HG03558 (cell line): ENCODE measurements around the gene KMO.

Experiments
- ATAC-seq: cut with Tn5 transposase; IDR thresholded peaks from one replicate; pipeline ENCODE4 v1.9.1; 2021; ENCODE audit warnings: moderate number of reproducible peaks; ENCODE audit not compliant: unreplicated experiment; ENCODE audit errors: extremely low read depth

KMO gene

DNA sequence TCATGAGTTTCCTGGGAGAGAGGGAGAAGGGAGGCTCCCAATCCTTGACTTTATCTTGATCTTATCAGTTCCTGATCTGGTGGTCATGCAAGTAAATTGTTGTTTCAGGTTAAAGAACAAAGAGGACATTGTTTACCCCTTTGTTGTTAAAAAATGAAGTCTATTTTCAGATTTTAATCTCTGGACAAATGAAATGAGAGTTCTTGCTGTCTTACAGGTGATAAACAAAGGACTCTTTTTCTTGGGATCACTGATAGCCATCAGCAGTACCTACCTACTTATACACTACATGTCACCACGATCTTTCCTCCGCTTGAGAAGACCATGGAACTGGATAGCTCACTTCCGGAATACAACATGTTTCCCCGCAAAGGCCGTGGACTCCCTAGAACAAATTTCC is 59.6 kb downstream of the KMO start:
- ATAC-seq, result no peak

DNA sequence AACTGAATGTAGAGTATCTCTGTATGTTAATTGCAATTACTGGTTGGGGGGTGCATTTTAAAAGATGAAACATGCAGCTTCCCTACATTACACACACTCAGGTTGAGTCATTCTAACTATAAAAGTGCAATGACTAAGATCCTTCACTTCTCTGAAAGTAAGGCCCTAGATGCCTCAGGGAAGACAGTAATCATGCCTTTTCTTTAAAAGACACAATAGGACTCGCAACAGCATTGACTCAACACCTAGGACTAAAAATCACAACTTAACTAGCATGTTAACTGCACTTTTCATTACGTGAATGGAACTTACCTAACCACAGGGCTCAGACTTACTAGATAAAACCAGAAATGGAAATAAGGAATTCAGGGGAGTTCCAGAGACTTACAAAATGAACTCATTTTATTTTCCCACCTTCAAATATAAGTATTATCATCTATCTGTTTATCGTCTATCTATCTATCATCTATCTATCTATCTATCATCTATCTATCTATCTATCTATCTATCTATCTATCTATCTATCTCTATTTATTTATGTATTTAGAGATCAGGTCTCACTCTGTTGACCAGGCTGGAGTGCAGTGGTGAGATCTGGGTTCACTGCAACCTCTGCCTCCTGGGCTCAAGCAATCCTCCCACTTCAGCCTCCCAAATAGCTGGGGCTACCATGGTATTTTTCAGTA is 60.2 kb downstream of the KMO start:
- ATAC-seq, result peak; percentile 69

DNA sequence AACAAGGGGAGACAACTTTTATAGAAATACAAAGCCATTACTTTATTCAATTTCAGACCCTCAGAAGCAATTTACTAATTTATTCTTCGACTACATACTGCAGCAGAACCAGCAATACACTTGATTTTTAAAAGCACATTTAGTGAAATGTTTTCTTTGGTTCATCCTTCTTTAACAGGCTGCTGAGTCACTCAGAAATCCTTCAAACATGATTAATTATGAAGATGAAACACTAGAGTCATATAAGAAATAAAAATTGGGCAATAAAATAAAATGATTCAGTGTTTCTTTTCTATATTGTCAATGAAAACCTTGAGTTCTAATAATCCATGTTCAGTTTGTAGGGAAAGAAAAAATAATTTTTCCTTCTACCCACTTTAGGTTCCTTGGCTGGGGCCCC is 61.0 kb downstream of the KMO start:
- no peak for ATAC-seq

DNA sequence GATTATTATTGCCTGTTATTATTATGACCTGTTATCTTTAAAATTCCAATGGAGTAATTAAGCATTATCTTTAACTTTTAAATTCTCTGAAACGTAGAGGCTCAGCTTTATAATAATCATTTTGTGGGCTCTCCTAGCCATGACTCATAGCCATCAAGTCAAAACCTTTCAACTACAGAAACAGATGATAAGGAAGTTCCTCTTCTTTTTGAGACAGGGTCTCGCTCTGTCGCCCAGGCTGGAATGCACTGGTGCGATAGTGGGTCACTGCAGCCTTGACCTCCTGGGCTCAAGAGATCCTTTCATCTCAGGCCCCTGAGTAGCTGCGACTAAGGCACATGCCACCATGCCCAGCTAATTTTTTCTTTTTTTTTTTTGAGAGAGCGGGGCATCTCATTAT is 64.5 kb downstream of the KMO start:
- no peak for ATAC-seq

DNA sequence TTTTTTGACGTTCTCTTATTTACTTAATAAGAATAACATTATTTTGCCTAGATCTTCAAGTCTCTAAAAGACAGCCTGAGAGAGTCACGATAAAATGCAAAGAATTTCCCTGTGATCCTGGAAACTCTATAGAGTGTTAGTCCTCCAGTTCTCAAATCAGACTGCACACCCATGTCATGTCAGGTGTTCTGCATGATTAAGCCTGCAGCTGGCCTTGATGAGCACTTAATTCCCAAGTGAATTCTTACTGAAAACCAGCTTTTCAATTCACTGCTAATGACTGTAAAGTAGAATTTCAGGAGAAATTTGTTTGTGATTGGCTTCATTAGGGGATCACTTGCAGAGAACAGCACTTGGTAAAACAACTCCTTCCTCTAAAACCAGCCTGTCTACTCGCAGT is 66.1 kb downstream of the KMO start:
- ATAC-seq, result no peak

DNA sequence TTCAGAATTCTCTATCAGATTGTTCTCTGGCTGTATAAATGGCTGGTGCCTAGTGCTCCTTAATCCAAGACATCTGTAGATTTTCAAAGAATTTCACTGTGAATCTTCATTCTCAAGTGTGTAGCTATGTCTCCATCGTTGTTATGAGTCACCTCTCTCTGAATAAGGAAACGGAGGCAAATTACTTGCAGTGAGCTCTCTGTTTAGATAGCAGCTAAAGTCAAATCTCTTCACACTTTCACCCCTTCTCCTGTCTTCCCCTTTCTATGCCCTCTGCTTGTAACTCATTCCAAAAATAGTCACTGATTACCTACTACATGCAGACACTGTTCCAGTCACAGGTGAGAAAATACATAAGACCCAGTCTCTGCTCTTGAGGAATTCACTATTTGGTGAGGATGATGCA is 68.3 kb downstream of the KMO start:
- ATAC-seq, result peak; percentile 78

DNA sequence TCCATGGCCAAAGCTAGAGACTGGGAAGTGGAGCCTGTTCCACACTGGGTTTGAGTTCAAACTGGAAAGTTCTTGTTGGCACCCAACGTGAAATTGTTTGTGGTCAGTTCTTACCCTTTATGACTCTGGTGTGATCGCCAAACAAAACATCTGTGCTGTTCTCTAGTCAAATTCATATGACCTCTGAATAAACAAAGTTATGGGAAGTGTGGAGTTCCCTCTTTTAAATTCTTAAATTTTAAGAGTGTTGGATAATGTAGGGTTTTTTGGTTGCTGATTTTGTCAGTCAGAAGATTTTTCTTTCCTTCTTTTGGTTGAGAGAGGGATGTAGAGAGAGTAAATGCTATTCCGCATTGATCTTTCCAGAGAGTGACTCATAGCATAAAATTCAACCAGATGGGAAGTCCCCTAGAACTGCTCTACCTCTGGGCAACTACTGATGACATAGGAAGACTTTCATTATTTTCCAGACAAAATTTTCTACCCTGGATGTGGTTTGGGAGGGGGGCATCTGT is 71.6 kb downstream of the KMO start:
- no peak for ATAC-seq

DNA sequence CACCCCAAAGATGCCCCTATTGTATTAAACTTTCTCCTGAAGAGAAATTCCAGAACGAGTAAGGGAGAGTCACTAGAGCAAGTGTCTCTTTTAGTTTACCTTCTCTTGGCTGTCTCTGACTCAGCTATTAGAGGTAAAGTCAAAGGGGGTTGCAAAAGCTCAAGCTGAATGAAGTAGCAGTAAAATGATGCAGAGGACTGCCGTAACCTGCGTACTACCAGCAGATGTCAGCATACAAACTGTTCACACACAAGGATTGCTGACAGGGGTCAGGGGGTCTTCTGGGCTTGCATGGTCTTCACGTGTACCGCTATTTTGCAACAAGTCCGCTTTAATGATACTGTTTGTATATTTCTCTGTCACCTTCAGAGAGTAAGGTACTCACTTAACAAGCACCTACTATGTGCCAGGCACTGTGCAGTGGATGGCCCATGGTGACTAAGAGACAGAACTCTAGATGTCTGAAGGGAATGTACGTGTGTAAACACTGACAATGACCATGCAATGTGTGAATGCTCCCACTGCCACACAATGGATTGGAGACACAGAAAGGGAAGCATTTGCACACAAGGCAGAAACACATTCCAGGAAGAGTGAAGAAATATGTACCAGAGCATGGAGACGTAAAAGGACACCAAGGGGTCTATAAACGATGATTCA is 73.1 kb downstream of the KMO start:
- ATAC-seq, result no peak

DNA sequence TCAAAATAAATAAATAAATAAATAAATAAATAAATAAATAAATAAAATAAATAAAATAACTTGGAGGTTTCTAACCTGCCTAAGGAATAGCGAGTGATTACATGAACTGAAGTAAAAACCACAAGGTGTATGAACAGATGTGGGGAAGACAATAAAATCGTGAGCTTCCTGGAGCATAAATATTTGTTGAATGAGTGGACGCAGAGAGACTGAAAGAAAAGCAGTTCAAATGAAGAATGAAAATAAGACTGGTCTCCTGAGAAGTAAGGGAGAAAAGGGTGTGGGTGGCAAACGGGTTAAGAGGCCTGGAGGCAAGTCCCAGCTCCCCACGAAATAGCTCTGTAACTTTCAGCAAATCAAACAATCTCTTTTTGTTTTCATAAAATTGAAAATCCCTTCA is 74.4 kb downstream of the KMO start:
- no peak for ATAC-seq

DNA sequence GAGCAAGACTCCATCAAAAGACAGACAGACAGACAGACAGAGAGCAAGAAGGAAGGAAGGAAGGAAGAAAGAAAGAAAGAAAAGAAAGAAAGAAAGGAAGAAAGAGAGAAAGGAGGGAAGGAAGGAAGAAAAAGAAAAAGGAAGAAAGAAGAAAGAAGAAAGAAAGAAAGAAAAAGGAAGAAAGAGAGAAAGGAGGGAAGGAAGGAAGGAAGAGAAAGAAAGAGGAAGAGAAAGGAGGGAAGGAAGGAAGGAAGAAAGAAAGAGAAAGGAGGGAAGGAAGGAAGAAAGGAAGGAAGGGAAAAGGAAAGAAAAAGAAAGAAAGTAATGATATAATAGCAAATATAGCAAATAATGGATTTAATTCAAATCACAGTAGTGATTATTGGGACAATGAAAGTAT is 75.3 kb downstream of the KMO start:
- ATAC-seq, result no peak

DNA sequence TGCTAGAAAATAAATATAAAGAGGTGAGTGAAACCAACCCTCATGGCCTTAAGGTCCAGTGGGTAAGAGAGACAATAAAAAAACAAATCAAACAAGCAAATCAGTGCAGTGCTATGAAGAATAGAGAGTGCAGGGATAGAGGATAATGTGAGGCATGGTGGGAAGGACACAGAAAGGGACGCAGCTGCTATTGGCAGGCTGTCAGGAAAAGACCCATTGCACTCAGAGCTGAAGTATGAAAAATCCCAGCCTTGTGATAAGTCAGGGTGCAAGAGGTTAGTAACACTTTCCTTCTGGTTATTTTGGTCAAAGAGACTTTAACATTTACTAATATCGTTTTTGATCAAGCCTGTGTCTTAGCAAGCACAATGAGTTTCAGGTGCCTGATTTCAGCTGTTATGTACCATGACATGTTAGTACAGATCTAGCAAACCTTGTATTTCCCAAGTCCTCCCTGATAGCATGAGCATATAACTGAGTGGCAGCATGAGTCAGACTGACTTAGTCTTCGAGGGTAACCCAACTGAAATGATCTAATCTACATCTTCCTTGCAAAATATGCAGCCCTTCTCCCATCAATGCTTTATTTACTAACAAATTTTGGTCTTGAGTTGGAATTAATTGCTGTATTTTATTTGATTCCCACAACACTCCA is 76.3 kb downstream of the KMO start:
- no peak for ATAC-seq

DNA sequence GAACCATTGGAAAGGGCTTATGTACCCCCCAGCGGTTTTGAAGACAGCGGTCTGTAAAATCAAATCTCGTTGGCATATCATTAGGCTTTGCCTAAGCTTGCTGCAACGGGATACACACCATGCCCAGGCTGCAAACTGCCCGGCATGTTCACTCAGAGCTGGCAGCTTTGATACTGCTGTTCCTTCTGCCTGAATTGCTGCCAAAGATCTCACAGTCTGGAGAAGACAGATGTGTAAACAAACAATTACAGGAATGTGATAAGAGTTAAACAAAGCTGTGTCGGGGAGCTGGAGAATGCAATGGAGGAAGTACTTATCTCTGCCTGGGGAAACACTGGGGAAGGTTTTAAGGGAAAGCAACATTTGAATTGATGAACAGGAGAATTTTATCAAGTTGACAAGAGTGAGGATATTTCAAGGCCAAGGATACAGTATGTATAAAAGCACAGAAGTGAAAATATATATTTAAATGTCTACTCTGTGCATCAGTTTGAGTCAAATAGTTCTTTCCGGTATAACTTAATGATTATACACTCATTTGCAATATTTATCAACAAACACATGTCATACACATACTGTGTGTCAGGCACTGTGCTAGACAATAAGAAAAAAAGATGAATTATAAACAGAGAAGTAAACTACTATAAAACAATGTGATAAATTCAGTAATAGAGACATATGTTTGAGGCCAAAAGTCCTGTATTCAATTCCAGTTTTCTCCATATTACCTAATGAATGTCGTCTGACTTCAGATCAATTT is 78.1 kb downstream of the KMO start:
- ATAC-seq, result no peak

DNA sequence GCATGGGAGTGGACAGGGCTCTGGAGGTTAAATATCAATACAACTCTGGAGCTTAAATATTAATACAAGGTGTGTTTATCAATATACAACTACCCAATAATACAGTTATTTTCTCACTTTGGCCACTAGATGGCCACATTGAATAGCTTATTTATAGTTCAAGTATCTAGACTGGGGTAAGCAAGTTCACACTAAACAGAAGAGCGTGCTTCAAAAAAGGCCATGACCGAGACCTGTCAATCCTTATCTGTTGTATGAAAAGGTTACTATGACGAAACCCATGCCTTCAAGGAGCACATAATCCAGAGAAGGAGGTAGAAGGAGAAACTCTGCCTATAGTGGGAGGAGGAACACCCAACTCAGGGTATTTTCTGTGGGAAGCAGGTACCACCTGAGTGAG is 78.9 kb downstream of the KMO start:
- peak; percentile 83 for ATAC-seq

DNA sequence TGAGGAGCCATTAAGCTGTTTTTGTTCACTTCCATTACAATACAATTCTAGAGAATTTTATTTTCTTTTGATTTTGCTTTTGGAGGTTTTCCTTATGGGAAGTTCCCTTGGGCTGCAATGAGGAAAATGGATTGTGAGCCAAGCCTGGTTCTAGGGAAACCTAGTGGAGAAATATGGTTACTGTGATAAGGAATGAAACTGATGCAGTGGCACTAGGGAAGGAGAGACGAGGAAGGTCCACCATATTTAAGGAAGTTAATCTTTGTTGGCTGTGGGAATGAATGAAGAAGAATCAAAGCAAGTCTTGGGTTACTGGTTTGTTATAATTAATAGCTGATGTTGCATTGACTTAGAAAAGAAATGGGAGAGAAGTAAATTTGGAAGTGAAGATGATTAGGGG is 79.6 kb downstream of the KMO start:
- ATAC-seq, result no peak

DNA sequence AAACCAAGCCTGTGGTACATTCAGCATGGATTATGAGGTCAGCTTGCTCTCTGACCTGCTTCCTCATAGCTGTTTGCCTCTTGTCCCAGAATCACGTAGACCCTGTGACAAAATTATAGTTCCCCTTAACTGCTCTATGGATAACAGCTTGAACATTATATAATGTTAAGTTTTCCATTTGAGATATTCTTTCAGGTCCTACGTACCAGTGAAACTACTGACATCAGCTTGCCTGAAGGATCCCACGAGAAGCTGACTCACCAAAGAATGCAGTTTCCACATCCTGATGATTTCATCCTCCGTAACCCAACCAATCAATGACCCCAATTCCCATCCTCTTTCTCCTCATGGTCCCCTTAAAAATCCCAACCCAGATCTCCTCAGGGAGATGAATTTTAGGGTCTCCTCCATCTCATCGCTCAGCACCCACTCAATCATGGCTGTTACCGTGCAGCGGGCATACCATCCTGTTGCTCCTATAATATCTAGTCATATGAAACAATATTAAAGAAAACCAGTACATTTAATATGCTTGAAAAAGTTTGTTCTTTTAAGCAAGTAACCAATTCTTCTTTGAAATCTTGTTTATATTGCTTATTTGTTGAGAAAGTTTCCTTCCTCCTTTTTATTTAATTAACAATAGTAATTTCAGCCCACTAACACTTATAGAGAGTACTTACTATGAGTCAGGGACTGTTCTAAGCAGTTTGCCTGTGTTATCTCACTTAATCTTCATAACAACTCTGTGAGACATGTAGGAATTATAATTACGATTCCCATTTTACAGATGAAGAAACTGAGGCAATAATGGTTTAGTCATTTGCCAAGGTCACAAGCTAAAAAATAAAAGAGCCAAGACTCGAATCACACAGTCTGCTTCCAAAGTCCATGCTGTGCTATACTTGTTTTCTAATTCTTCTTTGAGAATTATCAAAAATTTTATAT is 80.6 kb downstream of the KMO start:
- no peak for ATAC-seq

DNA sequence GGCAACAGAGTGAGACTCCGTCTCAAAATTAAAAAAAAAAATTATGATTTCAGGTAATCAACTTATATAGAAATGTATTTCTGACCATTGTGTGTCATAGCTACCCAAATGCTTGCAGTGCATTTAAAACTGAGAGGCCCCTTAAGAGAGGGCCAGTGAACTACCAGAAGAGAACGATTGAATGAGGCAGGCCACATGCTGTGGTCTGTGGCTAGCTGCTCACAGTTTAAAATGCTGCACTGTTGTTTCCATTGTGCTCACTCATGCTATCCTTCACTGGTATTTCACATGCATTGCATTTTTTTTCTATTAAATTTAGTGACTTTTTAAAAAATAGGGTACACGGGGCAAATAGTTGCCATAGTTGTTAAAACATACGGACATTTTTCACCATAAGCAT is 82.0 kb downstream of the KMO start:
- ATAC-seq, result no peak

DNA sequence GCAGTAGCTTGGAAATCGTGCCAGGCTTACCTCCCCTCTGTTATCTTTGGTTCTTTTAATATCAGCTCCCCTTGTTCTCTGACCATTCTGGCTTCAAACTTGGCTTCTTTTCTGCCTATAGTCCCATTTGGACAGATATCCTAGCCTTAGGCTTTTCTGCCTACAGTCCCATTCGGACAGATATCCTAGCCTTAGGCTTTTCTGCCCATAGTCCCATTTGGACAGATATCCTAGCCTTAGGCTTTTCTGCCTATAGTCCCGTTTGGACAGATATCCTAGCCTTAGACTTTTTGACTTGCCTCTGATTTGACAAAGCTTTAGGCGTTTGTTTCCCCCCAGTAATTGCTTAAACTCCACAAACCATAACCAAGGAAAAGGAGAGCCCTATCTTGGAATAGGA is 82.4 kb downstream of the KMO start:
- ATAC-seq, result no peak

DNA sequence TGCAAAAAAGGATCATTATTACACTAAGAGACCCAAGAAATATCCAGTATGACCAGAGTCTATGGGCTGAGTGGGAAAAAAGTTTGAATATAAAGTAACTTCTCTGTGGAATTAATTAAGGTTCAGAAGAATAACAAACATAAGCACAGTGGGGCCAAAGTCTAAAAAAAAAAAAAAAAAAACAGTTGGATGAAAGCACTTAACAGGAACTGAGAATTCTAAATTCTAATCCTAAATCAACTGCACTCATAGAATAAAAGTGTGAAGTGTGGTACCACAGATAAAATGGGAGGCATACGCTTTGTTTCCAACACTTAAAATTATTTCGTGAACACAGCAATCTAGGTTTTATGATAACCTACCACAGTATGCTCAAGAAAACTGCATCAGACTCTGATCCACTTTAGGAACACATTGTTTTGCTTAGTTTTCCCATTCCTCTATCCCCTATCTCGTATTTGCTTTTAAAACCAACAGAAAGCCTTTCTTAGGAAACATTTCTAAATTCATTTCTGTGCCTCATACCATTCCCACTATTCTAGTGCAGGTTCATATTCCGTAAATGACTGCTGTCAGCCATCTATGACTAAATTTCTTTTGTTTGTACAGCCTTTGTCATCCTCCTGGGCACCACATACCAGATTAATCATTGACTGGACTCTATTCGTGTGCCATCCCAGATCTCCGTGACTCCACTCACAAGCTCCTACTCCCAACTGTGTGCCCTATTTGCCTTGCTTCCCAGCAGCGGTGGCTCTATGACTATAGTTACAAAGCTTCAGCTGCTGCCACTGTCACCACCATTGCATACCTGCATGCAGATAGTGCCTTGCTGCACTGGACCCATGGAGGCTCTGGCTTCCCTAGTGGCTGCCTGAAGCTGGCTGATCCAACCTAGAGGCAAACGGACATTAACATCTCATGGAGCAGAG is 83.1 kb downstream of the KMO start:
- no peak for ATAC-seq

DNA sequence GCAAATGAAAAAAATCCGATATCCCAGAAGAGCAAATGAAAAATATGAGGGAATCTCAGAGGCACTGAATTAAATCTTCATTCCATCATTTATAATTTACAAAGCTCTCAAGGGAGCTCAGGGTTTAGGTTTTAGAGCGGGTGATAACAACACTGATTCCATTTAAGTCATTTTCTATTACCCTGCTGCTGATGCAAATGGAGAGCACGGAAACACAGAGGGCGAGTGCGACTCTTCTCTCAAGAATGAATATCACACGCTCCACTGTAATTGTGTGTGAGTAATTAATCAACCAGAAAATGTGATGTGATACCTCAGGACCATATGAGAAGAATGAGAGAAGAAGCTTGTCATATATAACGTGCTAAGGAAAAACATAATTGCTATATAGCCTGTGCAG is 85.2 kb downstream of the KMO start:
- no peak for ATAC-seq
